ENCODE results near the gene GRM4.

The GRM4 gene

DNA sequence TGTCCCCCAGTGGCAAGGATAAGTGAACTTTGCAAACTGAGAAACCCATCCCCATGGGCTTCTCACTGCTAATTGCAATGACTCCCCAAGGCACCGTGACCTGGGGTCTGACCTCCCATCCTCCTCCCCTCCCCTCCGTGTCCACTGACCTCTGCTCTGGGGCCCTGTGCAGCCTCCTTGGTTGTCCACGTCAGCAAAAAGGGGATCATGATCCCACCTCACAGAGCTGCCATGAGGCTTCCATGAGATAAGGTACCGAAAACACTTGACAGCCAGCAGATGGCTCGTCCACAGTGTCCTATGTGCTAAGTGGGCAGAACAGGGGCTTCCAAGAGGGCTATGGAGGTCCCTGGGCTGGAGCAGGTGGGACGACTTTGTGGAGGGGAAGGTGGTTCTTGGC lies 104.5 kb downstream of the GRM4 start:
- no peak for DNase-seq

DNA sequence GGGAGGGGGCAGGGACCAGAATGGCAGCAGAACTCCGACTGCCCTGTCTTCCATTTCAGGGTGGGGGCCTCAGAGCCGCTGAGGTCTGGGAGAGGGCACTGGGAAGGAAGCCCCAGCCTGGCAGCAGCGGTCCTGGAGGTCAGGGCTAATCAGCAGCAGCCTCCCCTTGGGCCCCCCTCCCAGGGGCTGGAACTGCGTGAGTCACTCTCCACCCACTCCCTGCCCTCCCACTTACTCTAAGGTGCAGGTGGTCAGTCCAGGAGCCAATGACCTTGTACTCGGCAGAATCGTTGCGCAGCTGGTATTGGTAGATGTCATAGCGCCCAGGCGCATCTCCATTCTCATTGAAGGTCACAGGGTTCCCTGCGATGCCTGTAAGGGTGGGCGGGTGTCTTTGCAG lies 105.9 kb downstream of the GRM4 start:
- no peak for DNase-seq

GRCh38 chr6:34037151-34037550 lies 108.7 kb downstream of the GRM4 start:
- no peak for DNase-seq

DNA sequence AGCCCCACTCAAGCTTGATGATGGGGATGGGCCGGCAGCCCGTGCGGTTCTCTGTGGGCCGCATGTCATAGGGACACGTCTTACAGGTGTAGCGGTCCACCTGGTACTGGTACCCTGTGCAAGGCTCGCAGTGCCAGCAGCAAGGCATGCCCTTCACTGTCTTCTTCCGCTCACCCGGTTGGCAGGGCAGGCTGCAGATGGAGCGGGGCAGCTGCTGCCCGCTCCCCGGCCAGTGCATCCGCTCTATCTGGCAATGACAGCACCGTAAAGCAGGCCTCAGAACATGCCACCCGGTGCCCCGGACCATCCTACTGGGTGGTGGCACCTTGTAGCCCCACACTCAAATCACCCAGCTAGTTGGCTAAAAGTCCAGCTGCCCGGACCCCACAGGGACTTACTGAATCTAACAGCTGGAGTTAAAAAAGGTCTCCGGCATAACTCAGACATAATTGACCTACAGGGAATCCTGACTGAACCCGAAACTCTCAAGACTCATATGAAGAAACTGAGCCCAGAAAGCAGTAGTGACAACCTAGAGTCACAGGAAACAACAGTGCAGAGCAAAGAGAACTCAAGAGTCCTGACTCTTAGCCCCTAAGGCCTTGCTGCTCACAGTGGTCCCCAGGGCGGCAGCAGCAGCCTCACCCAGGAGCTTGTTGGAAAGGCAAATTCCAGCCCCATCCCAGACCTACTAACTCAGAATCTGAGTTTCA lies 109.4 kb downstream of the GRM4 start:
- no peak for DNase-seq

DNA sequence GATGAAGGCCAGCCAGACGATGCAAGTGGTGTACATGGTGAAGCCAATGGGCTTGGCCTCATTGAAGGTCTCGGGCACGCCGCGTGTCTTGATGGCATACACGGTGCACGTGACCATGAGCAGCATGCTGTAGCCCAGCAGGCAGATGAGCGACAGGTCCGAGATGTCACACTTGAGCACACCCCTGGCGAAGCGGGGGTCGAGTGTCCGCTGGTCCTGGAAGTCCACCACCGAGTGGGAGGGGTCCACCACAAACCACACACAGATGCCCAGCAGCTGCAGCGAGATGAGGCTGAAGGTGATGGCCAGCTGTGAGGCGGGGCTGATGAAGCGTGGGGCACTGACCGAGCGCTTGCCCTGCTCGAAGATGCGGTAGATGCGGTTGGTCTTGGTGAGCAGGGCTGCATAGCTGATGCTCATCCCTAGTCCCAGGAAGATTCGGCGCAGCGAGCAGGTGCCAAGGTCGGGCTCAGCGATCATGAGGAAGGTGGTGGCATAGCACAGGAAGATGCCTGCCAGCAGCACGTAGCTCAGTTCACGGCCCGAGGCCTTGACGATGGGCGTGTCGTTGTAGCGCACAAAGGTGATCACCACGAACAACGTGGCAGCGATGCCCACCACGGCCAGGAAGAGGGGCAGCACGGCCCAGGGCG lies 110.1 kb downstream of the GRM4 start:
- no peak for DNase-seq

GRCh38 chr6:34035161-34035560 lies 110.7 kb downstream of the GRM4 start:
- no peak for DNase-seq

DNA sequence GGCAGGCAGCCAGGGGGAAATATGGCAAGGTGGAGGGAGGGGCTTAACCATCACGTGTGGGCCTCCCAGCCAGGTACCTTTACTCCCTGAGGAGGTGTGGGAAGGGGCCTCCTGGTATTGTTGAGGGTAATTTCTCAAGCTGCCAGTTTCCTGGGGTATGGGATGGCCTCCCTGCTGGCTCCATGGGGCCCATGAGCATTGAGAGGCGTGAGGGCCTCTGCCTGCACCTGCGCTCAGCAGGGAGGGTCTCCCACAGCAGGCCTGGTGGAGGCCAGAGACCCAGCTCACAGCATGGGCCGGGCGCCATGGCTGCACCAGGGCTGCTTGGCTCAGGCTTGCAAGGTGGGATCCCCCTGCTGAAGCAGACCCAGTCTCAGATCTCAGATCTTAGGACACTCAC lies 113.0 kb downstream of the GRM4 start:
- DNase-seq = no peak

- DNase-seq = no peak
Observed at GRCh38 chr6:34031625-34032383, 114.1 kb downstream of the GRM4 start.

DNA sequence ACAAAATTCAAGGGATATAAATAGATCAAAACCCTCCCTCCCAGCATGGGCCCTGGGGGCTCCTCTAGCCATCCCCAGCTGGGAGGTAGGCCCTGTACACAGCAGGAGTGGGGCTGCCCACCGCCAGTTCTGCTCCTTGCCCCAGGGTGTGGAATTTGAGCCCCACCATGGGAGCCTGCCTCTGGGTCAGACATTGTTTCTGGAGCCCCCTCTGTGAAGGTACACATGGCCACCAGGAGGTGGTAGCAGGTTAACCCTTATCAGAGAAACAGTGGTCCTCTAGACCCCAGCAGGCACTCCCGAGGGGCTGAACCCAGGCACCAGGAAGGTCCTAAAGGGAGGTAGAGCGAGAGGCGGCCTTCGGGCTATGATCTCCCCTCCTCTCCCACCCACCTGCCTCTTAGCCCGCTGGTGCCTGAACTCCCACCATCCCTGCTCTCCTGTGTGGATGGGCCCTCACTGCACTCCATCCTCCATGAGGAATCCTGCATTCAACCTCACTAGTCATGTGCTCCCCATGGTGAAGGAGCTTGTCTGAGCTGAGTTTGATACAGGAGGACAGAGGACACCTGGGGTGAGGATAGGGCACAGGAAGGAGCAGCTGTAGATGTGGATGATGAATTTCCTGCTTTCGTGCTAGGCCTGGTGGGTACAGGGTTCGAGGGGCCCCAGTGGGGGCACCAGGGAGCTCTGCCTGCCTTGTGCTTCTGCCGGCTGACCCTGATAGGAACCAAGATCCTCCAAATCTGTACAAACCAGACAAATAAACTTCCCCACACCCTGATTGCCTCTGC lies 114.9 kb downstream of the GRM4 start:
- DNase-seq = no peak

DNA sequence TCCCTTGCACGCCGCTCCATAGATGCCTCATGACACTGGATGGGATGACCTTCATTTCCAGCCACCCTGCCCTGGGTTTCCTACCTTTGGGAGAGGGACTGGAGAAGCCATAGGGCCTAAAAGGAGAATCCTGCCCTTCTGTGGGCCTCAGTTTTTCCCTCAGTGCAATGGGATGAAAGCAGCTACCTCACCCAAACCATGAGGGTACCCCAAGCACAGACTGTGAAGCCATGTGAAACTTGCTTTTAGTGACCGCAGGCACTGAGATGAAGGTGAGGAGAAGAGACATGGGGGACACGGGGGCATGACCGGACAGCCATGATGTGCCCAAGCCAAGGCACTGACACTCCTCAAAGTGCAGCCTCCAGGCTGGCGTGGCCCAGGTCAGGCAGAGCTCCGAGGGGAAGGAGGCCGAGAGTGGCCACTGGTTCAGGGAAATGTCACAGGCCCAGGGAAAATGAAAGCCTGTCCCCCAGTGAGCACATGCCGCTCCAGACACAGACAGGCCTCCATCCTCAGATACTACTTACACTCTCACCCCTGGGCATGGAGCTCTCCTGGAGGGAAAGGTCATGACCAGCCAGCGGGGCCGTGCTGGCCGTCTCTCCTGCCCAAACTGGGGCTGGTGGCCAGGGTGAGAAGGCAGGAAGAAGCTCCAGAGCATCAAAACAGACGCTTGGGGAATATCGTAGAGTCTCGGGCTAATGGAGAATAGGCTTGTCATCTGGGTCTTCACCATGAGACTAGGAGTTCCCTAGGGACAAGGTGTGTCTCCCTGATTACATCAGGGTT lies 116.2 kb downstream of the GRM4 start:
- DNase-seq = no peak

DNA sequence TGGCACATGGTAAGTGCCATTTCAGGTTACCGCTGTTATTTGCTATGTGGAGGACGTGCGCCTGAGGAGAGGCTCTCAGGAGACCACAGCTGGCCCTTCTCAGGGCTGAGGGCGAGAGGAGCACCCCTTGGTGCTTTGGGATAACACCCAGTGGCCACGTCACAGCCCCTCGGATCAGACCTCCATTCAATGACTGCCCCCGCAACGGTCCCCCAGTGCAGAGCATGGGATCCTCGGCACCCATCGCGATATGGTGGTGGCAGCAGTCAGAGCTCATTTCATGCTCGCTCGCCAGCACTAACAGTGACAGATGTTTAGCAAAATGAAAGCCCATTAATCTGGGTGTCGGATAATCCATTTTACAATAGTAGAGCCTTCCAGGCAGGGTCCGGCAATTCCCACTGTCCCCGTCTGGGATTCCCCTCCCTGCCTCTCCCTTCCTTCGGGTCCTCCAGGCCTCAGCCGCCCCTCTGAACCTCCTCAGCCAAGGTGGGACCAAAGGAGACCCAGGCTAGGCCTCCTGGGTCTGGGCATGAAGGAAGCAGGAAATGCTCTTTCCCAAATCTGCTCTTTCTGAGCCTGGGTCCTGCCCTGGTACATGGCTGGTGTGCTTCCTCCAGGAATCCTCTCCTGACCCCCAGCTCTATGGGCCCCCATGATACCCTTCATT lies 117.1 kb downstream of the GRM4 start:
- no peak for DNase-seq

DNA sequence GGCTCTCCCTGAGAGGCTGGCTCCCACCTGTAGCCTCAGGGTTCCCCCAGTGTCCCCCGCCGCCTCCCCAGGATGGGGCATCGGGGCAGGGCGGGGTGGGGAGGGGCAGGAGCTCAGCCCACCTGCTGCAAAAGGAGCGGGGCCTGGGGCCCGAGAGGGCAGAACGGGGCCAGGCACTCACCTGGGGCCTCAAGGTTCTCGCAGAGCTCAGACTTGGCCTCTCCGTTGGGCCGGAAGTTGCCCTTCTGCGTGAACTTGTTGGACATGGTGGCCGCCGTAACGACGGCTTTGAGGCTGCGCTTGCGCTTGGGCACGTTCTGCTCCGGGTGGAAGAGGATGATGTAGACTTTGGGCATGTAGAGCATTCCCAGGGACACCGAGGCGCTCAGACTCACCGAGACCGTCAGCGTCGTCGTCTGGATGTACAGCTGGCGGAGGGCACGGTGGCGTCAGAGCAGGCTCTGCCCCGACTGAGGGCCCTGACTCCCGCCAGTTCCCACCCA lies 117.9 kb downstream of the GRM4 start:
- DNase-seq = no peak

- peak; percentile 59 for DNase-seq
Observed at GRCh38 chr6:34027445-34027936, 118.4 kb downstream of the GRM4 start.

- no peak for DNase-seq
Observed at GRCh38 chr6:34025861-34026260, 120.0 kb downstream of the GRM4 start.

DNA sequence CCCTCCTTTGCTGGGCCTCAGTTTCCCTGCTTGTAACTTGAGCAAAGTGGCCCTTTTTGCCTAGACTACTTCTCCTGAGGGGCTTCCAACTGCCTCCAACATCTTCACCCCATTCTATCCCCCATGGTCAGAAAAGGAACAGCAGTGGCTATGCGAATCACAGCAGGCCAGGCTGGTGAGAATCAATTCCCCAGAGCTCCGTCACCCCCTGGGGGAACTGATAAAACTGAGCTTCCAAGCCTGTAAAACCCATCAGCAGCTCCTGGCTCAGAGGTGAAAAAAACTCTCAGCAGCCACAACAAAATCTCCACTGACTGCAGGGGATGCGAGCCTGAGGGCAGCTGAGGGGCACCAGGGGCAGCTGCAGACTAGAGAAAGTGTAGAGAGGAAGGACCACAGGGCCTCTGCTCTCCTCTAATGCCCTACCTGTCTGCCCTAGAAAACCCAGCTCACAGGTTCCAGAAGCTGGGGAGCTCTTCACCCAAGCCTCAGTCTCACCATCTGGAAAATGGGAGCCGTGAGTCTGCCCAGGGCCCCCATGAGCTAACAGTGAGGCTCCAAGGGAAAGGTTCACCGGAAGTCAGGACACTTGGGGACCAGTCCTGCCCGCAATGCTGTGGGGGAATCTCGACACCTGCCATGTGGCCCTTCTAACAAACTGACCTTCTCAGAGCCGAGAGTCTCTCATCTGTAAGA lies 120.6 kb downstream of the GRM4 start:
- DNase-seq = no peak

GRCh38 chr6:34022873-34023255 lies 123.0 kb downstream of the GRM4 start:
- DNase-seq = no peak

DNA sequence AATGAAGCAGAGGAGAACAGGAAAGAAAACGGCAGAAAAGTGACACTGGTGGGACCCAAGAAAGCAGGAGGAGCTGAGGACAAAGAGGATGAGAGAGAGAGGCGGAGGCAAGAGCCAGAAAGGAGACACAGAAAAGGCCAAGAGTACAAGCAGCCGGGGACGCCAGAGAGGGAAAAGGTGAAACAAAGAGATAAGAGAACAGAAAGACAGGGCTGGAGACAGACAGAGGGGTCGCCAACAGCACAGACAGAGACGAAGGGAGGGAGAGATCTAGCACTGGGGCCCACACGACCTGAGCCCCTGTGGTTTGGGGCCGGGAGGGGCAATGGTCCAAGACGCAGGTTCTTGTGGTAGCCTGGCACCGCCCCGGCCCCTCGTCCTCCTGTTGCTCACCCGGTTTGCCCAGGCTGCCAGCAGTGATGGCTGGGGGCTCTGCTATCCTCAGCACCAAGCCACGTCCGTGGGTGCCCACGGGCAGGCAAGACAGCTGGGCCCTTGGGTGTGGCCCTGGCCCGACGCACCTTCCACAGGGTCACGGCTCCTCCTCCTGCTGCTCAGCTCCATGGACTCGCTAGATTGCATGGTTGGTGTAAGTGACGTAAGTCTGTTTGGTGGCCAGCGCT lies 123.5 kb downstream of the GRM4 start:
- no peak for DNase-seq

DNA sequence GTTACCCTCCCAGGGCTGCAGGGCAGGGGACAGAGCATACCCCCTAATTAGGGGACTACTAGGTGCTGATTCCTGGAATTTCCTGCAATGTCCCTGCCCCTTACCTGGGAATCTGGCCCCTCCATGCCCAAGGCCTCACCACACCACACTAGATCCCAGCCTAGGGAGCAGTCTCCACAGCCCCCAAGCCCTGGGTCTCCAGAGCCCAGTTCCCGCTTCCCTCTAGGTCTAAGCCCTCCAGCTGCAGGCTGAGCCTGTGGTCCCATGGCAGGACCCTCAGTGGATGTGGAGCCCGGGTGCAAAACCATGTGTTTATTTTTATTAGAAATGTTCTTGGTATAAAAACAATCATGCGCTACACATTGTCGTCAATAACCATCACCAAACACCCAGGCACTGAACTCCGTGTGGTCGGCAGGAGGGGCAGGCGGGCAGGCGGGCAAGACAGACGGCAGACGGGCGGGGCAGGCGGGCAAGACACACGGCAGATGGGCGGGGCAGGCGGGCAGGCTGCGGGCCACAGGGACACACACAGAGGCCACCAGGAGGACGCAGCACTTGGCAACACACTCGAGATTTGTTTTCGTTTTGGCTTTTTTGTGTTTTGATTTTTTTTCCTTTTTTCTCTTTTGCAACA lies 124.2 kb downstream of the GRM4 start:
- no peak for DNase-seq

GRCh38 chr6:34020807-34021553 lies 124.9 kb downstream of the GRM4 start:
- DNase-seq = no peak

Measured in right forelimb (tissue), 1 donor.